ENCODE data around the gene RNF215. TPM values are rescaled to one million over a fixed set of nuclear protein-coding genes. Genes with fewer than 3 reads are reported as not detected.

RNF215 gene
- total RNA-seq, 1 donor from 2014 or later: 11.9 TPM

GRCh38 chr22:30414525-30415047 is 27.4 kb upstream of the RNF215 start:
- no peak overlapping the region for H3K27ac ChIP-seq
- peaks cover 36% of the 10 kb centered on the region for H3K36me3 Mint-ChIP-seq
- no peaks in the 10 kb centered on the region for H3K9me3 ChIP-seq (ENCODE audit: low read depth)
- peaks cover 2% of the 10 kb centered on the region for H3K4me1 Mint-ChIP-seq
- H3F3A ChIP-seq (ENCODE audit: low read depth): no peaks in the 10 kb centered on the region
- H3K9ac ChIP-seq: no peak overlapping the region
- no peak for TF ChIP-seq EZH2 (IDR thresholded peaks at IDR 0.05)
- TF ChIP-seq CTCF (IDR thresholded peaks at IDR 0.05): no peak
- no peak for TF ChIP-seq EZH2phosphoT487 (IDR thresholded peaks at IDR 0.05)
- no peaks in the 10 kb centered on the region for H3K36me3 ChIP-seq
- no peaks in the 10 kb centered on the region for H3K27me3 Mint-ChIP-seq (ENCODE audit: insufficient read depth, low read depth)
- no peak for DNase-seq (ENCODE audit: low spot score)
- no peaks in the 10 kb centered on the region for H4K20me1 ChIP-seq (ENCODE audit: low read depth)
- H2AFZ ChIP-seq (replicated peaks): no peak overlapping the region
- no peaks in the 10 kb centered on the region for H3K9me3 Mint-ChIP-seq
- no peaks in the 10 kb centered on the region for H3K4me1 ChIP-seq
- H3K4me3 ChIP-seq: no peak overlapping the region
- no peaks in the 10 kb centered on the region for H3K27me3 ChIP-seq
- no peak overlapping the region for H3K27ac Mint-ChIP-seq
- no peaks in the 10 kb centered on the region for H3K79me2 ChIP-seq (ENCODE audit: low read depth)
- no peak overlapping the region for H3K4me2 ChIP-seq
- no peak overlapping the region for H3K4me3 Mint-ChIP-seq

GRCh38 chr22:30413745-30414524 is 26.7 kb upstream of the RNF215 start:
- Histone ChIP-seq H3K27ac (no peak overlapping the region), H3K4me1 (no peaks in the 10 kb centered on the region), H3K36me3 (no peaks in the 10 kb centered on the region), H3K9me3 (ENCODE audit: low read depth) (no peaks in the 10 kb centered on the region), H3K4me3 (no peak overlapping the region), H2AFZ (replicated peaks) (no peak overlapping the region), H3K9ac (no peak overlapping the region), H3K79me2 (ENCODE audit: low read depth) (no peaks in the 10 kb centered on the region), H4K20me1 (ENCODE audit: low read depth) (no peaks in the 10 kb centered on the region), H3F3A (ENCODE audit: low read depth) (no peaks in the 10 kb centered on the region), H3K4me2 (no peak overlapping the region), H3K27me3 (no peaks in the 10 kb centered on the region)
- no peak for DNase-seq (ENCODE audit: low spot score)
- Mint-ChIP-seq H3K9me3 (no peaks in the 10 kb centered on the region), H3K27me3 (ENCODE audit: insufficient read depth, low read depth) (no peaks in the 10 kb centered on the region), H3K36me3 (peaks cover 39% of the 10 kb centered on the region), H3K27ac (no peak overlapping the region), H3K4me1 (no peaks in the 10 kb centered on the region), H3K4me3 (no peak overlapping the region)
- TF ChIP-seq CTCF (IDR thresholded peaks at IDR 0.05) (no peak), EZH2phosphoT487 (IDR thresholded peaks at IDR 0.05) (no peak), EZH2 (IDR thresholded peaks at IDR 0.05) (no peak)

GRCh38 chr22:30413001-30413400 is 25.8 kb upstream of the RNF215 start:
- Mint-ChIP-seq H3K4me1 (no peaks in the 10 kb centered on the region), H3K27me3 (ENCODE audit: insufficient read depth, low read depth) (no peaks in the 10 kb centered on the region), H3K27ac (peak overlapping the region; percentile 22), H3K9me3 (no peaks in the 10 kb centered on the region), H3K4me3 (no peak overlapping the region), H3K36me3 (peaks cover 40% of the 10 kb centered on the region)
- no peak for DNase-seq (ENCODE audit: low spot score)
- H2AFZ ChIP-seq (replicated peaks): no peak overlapping the region
- no peaks in the 10 kb centered on the region for H3K79me2 ChIP-seq (ENCODE audit: low read depth)
- H3F3A ChIP-seq (ENCODE audit: low read depth): no peaks in the 10 kb centered on the region
- no peak overlapping the region for H3K4me3 ChIP-seq
- H3K27me3 ChIP-seq: no peaks in the 10 kb centered on the region
- H3K4me2 ChIP-seq: no peak overlapping the region
- no peak for TF ChIP-seq EZH2phosphoT487 (IDR thresholded peaks at IDR 0.05)
- TF ChIP-seq EZH2 (IDR thresholded peaks at IDR 0.05): no peak
- no peaks in the 10 kb centered on the region for H3K36me3 ChIP-seq
- H3K9ac ChIP-seq: no peak overlapping the region
- H4K20me1 ChIP-seq (ENCODE audit: low read depth): no peaks in the 10 kb centered on the region
- H3K27ac ChIP-seq: no peak overlapping the region
- no peaks in the 10 kb centered on the region for H3K9me3 ChIP-seq (ENCODE audit: low read depth)
- no peaks in the 10 kb centered on the region for H3K4me1 ChIP-seq

GRCh38 chr22:30411780-30412179 is 24.6 kb upstream of the RNF215 start:
- Mint-ChIP-seq H3K27ac (no peak overlapping the region), H3K9me3 (no peaks in the 10 kb centered on the region)
- H3K4me3 ChIP-seq: no peak overlapping the region

More at GRCh38 chr22:30411780-30412179, 24.6 kb upstream of the RNF215 start:
- H3K9ac ChIP-seq: no peak overlapping the region
- H3K4me2 ChIP-seq: no peak overlapping the region
- no peaks in the 10 kb centered on the region for H4K20me1 ChIP-seq (ENCODE audit: low read depth)
- no peaks in the 10 kb centered on the region for H3K27me3 ChIP-seq
- H3K27ac ChIP-seq: no peak overlapping the region
- H2AFZ ChIP-seq (replicated peaks): no peak overlapping the region
- no peaks in the 10 kb centered on the region for H3K4me1 ChIP-seq
- Mint-ChIP-seq H3K4me3 (no peak overlapping the region), H3K36me3 (peaks cover 33% of the 10 kb centered on the region), H3K4me1 (no peaks in the 10 kb centered on the region), H3K27me3 (ENCODE audit: insufficient read depth, low read depth) (no peaks in the 10 kb centered on the region)
- no peak for DNase-seq (ENCODE audit: low spot score)
- H3F3A ChIP-seq (ENCODE audit: low read depth): no peaks in the 10 kb centered on the region
- H3K36me3 ChIP-seq: no peaks in the 10 kb centered on the region
- TF ChIP-seq CTCF (IDR thresholded peaks at IDR 0.05) (no peak), EZH2phosphoT487 (IDR thresholded peaks at IDR 0.05) (no peak), EZH2 (IDR thresholded peaks at IDR 0.05) (no peak)
- H3K79me2 ChIP-seq (ENCODE audit: low read depth): no peaks in the 10 kb centered on the region
- no peaks in the 10 kb centered on the region for H3K9me3 ChIP-seq (ENCODE audit: low read depth)

Measured in neural progenitor cell (in vitro differentiated cells).